Mucosa of rectum (tissue), 2 donors: ENCODE data around the gene DOCK10.
A peak's percentile ranks its signal among the peaks of the same experiment; 100 is the strongest.
"Not testable (repeated sequence)": the region's sequence is repeated elsewhere in the genome, so short reads cannot be mapped to it uniquely, and the experiment has no call there.

Experiments used
- H3K27ac ChIP-seq, 2 donors: one replicate each; pipeline ENCODE4 v1.7.0; 2013; ENCODE audit warnings: inconsistent platforms in 2 of 2, low read depth in 2 of 2, low read length in 2 of 2
- H3K27me3 ChIP-seq, 2 donors: one replicate each; pipeline ENCODE4 v1.7.0; 2013; ENCODE audit warnings: low read length in 2 of 2; ENCODE audit not compliant: control insufficient read depth in 2 of 2, insufficient read depth in 2 of 2
- H3K36me3 ChIP-seq, 2 donors: one replicate each; pipeline ENCODE4 v1.7.0; 2013; ENCODE audit warnings: low read length in 2 of 2; ENCODE audit not compliant: control insufficient read depth in 2 of 2, insufficient read depth in 2 of 2
- H3K4me1 ChIP-seq, 2 donors: one replicate each; pipeline ENCODE4 v1.7.0; 2013; ENCODE audit warnings: low read length in 2 of 2, mild to moderate bottlenecking in 1 of 2; ENCODE audit not compliant: control insufficient read depth in 2 of 2, insufficient read depth in 2 of 2
- H3K4me3 ChIP-seq, 2 donors: one replicate each; pipeline ENCODE4 v1.7.0; 2013; ENCODE audit warnings: low read length in 2 of 2
- H3K9ac ChIP-seq, 2 donors: one replicate each; pipeline ENCODE4 v1.7.0; 2013; ENCODE audit warnings: low read length in 2 of 2, low read depth in 1 of 2, mild to moderate bottlenecking in 1 of 2
- H3K9me3 ChIP-seq, 2 donors: one replicate each; pipeline ENCODE4 v1.7.0; 2013; ENCODE audit warnings: low read length in 2 of 2; ENCODE audit not compliant: control insufficient read depth in 2 of 2
- donor health status: healthy.
- donor health status: Normal muscosa, but diverticular disease.

Gene DOCK10

GRCh38 chr2:225047502-225047901, 5.2 kb upstream of the DOCK10 start:
- not testable (repeated sequence) for H3K9me3 ChIP-seq, H3K9ac ChIP-seq, H3K27ac ChIP-seq, H3K27me3 ChIP-seq, H3K4me1 ChIP-seq, H3K36me3 ChIP-seq, H3K4me3 ChIP-seq

- Histone ChIP-seq H3K27me3 (peaks cover 0 to 8% of the 10 kb centered on the region in 2 donors), H3K4me3 (peak overlapping the region; percentile 17 to 30), H3K27ac (peak overlapping the region in 1 of 2 donors; percentile 75), H3K36me3 (no peaks in the 10 kb centered on the region), H3K4me1 (peaks cover 7 to 8% of the 10 kb centered on the region in 2 donors), H3K9ac (no peak overlapping the region), H3K9me3 (no peaks in the 10 kb centered on the region)
Observed at GRCh38 chr2:225042800-225043167, 516 bp upstream of the DOCK10 start.

- H3K27ac ChIP-seq: peak overlapping the region; percentile 26 to 75
- no peaks in the 10 kb centered on the region for H3K36me3 ChIP-seq
- H3K27me3 ChIP-seq: peaks cover 0 to 8% of the 10 kb centered on the region in 2 donors
- peaks cover 7 to 9% of the 10 kb centered on the region in 2 donors for H3K4me1 ChIP-seq
- peak overlapping the region; percentile 69 to 90 for H3K4me3 ChIP-seq
- no peaks in the 10 kb centered on the region for H3K9me3 ChIP-seq
- peak overlapping the region; percentile 62 to 70 for H3K9ac ChIP-seq
Observed at GRCh38 chr2:225041207-225041850, 939 bp downstream of the DOCK10 start.

DNA sequence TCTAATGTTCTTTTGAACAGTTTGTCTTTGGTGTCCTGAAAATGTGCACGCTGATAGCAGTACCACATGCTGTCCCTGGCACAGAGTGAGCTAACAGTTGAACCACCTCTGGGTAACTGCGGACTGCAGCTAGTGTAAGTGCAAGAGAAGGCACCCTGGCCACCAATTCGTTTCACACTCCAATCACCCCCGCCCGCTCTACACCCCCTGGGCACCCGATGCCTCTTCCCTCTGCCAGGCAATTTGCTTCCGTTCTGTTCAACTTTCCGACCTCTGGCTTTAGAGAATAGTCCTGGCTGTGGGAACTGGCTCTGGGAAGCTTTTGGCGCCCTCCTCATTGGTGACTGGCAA, 1.4 kb downstream of the DOCK10 start:
- H3K27me3 ChIP-seq: peaks cover 0 to 6% of the 10 kb centered on the region in 2 donors
- peaks cover 7 to 9% of the 10 kb centered on the region in 2 donors for H3K4me1 ChIP-seq
- H3K4me3 ChIP-seq: peak overlapping the region; percentile 69 to 90
- H3K27ac ChIP-seq: peak overlapping the region; percentile 19 to 75
- H3K36me3 ChIP-seq: no peaks in the 10 kb centered on the region
- H3K9me3 ChIP-seq: no peaks in the 10 kb centered on the region
- H3K9ac ChIP-seq: peak overlapping the region; percentile 62 to 70

DNA sequence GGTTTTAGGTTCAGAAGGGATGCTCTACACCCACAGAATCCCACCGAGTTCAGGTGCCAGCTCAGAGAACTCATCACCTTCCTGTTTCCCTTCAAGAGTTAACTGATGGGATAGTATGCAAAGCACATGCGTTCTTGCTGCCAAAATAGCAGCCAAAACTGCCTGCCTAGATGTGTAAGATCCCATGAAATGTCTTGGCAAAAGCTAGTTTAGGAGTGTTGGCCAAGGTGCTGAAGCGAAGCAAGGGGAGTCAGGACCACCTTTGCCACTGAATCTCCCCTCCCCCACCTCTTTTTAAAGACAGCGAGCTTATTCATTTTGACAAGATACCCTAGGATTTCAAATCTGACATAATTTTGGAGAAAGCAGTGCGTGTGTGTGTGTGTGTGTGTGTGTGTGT, 2.1 kb downstream of the DOCK10 start:
- H3K27me3 ChIP-seq: peaks cover 0 to 4% of the 10 kb centered on the region in 2 donors
- no peaks in the 10 kb centered on the region for H3K36me3 ChIP-seq
- H3K9ac ChIP-seq: no peak overlapping the region
- peaks cover 7 to 9% of the 10 kb centered on the region in 2 donors for H3K4me1 ChIP-seq
- H3K9me3 ChIP-seq: no peaks in the 10 kb centered on the region
- no peak overlapping the region for H3K4me3 ChIP-seq
- no peak overlapping the region for H3K27ac ChIP-seq

DNA sequence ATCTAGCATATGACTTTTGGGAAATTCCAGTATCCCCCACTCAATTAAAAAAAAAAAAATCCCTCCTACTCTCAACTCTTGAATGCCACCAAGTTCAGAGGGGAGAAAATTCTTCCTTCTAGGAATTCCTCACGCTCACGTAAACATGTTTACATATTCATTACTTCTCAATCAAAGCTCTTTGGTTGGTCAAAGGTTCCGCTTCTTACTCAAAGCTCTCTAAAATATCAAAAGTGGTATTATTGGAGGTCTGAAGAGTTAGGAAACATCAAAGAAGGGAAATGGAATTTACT, 4.1 kb downstream of the DOCK10 start:
- H3K27ac ChIP-seq: no peak overlapping the region
- H3K9ac ChIP-seq: no peak overlapping the region
- peak overlapping the region in 1 of 2 donors; percentile 5 for H3K4me3 ChIP-seq
- H3K27me3 ChIP-seq: no peaks in the 10 kb centered on the region
- H3K9me3 ChIP-seq: no peaks in the 10 kb centered on the region
- peaks cover 7 to 9% of the 10 kb centered on the region in 2 donors for H3K4me1 ChIP-seq
- no peaks in the 10 kb centered on the region for H3K36me3 ChIP-seq

GRCh38 chr2:225037415-225038230, 4.6 kb downstream of the DOCK10 start:
- Histone ChIP-seq H3K9ac (no peak overlapping the region), H3K36me3 (no peaks in the 10 kb centered on the region), H3K9me3 (no peaks in the 10 kb centered on the region), H3K4me3 (peak overlapping the region in 1 of 2 donors; percentile 5), H3K4me1 (peaks cover 7 to 9% of the 10 kb centered on the region in 2 donors), H3K27ac (no peak overlapping the region), H3K27me3 (no peaks in the 10 kb centered on the region)

DNA sequence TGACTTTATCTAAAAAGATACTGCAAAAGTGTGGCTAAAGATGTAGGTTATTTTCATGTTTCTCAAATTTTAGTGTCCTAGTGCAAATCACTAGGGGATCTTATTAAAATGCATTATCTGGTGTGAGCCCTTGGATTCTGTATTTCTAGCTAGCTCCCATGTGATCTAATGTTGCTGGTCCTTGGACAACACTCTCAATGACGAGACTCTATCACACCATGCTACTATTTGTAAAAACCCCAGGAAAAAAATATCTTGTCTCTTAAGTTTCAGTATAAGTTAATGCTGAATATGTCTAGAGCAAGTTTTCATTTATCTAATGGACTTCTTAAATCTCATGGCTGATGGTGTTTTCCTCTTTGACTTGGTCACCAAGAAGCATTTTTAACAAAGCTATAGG, 5.8 kb downstream of the DOCK10 start:
- Histone ChIP-seq H3K9me3 (no peaks in the 10 kb centered on the region), H3K4me3 (no peak overlapping the region), H3K36me3 (no peaks in the 10 kb centered on the region), H3K27me3 (no peaks in the 10 kb centered on the region), H3K27ac (no peak overlapping the region), H3K9ac (no peak overlapping the region), H3K4me1 (peaks cover 8 to 14% of the 10 kb centered on the region in 2 donors)

GRCh38 chr2:225033440-225034318, 8.6 kb downstream of the DOCK10 start:
- H3K9me3 ChIP-seq: no peaks in the 10 kb centered on the region
- no peak overlapping the region for H3K27ac ChIP-seq
- H3K27me3 ChIP-seq: no peaks in the 10 kb centered on the region
- no peaks in the 10 kb centered on the region for H3K36me3 ChIP-seq
- H3K4me1 ChIP-seq: peaks cover 6 to 12% of the 10 kb centered on the region in 2 donors
- no peak overlapping the region for H3K4me3 ChIP-seq
- H3K9ac ChIP-seq: no peak overlapping the region

GRCh38 chr2:225032246-225032645, 10.0 kb downstream of the DOCK10 start:
- no peak overlapping the region for H3K9ac ChIP-seq
- H3K9me3 ChIP-seq: no peaks in the 10 kb centered on the region
- no peaks in the 10 kb centered on the region for H3K27me3 ChIP-seq
- H3K4me1 ChIP-seq: peaks cover 6 to 8% of the 10 kb centered on the region in 2 donors
- no peak overlapping the region for H3K4me3 ChIP-seq
- no peak overlapping the region for H3K27ac ChIP-seq
- H3K36me3 ChIP-seq: no peaks in the 10 kb centered on the region
